Liver (tissue), 3 donors: Measurements from ENCODE around the gene LRMDA.

ENCODE experiments used
- ATF3 ChIP-seq: IDR thresholded peaks from 2 replicates; pipeline ENCODE4 v1.6.1; 2016; ENCODE audit warnings: antibody characterized with exemption
- EGR1 ChIP-seq, 2 donors: IDR thresholded peaks; 2 replicates each; pipeline ENCODE4 v1.6.1; 2016 to 2018; ENCODE audit warnings: antibody characterized with exemption in 2 of 2, low read depth in 2 of 2
- FOXA1 ChIP-seq: IDR thresholded peaks from 2 replicates; pipeline ENCODE4 v1.6.1; 2016; ENCODE audit warnings: antibody characterized with exemption
- GABPA ChIP-seq, 2 donors: IDR thresholded peaks in 1 of 2; conservative IDR thresholded peaks in 1 of 2; 2 replicates each; pipeline ENCODE4 v1.6.1; 2016; ENCODE audit warnings: antibody characterized with exemption in 2 of 2, mild to moderate bottlenecking in 1 of 2, moderate library complexity in 1 of 2
- JUND ChIP-seq, 2 donors: IDR thresholded peaks; 2 replicates each; pipeline ENCODE4 v1.6.1; 2016; ENCODE audit warnings: antibody characterized with exemption in 2 of 2
- RAD21 ChIP-seq, 2 donors: IDR thresholded peaks; 2 replicates each; pipeline ENCODE4 v1.6.1; 2016; ENCODE audit warnings: antibody characterized with exemption in 2 of 2, mild to moderate bottlenecking in 2 of 2
- REST ChIP-seq: IDR thresholded peaks from 2 replicates; pipeline ENCODE4 v1.6.1; 2016; ENCODE audit warnings: antibody characterized with exemption, mild to moderate bottlenecking
- SP1 ChIP-seq: IDR thresholded peaks from 2 replicates; pipeline ENCODE4 v1.6.1; 2018; ENCODE audit warnings: antibody characterized with exemption, mild to moderate bottlenecking
- TAF1 ChIP-seq: conservative IDR thresholded peaks from 2 replicates; pipeline ENCODE4 v1.6.1; 2016; ENCODE audit warnings: antibody characterized with exemption, mild to moderate bottlenecking
- YY1 ChIP-seq: IDR thresholded peaks from 2 replicates; pipeline ENCODE4 v1.6.1; 2016; ENCODE audit warnings: antibody characterized with exemption, mild to moderate bottlenecking
- TF ChIP-seq, protein P1 (sequence below): fragments of 150-350 bp; IDR thresholded peaks from 2 replicates; pipeline ENCODE4 v1.5.1; 2017; ENCODE audit warnings: improper control_type of control experiment, low read depth, low read length; ENCODE audit not compliant: missing input control
- donor health status: healthy.
- donor health status: healthy.

DNA sequence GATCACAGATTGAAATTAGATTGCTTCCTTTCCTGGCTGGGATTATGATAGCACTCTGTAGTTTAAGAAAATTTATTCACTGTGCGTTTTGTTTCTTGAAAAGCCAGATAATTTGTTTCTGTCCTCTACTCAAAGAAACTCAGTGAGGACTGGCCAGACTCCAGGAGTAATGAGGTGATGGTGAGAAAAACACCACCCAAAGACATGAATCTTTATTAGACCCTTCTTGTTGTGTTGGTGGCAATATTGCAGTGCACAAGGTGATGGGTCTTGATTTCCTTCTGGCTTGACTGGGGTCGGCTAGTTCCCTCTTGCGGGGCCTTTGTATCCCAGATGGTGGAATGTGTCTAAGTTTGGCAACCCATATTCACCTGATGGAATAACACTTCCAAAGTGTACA, 756.8 kb downstream of the LRMDA start:
- no peak for TF ChIP-seq FOXA1
- TF ChIP-seq REST = no peak
- TF ChIP-seq, protein P1, sequence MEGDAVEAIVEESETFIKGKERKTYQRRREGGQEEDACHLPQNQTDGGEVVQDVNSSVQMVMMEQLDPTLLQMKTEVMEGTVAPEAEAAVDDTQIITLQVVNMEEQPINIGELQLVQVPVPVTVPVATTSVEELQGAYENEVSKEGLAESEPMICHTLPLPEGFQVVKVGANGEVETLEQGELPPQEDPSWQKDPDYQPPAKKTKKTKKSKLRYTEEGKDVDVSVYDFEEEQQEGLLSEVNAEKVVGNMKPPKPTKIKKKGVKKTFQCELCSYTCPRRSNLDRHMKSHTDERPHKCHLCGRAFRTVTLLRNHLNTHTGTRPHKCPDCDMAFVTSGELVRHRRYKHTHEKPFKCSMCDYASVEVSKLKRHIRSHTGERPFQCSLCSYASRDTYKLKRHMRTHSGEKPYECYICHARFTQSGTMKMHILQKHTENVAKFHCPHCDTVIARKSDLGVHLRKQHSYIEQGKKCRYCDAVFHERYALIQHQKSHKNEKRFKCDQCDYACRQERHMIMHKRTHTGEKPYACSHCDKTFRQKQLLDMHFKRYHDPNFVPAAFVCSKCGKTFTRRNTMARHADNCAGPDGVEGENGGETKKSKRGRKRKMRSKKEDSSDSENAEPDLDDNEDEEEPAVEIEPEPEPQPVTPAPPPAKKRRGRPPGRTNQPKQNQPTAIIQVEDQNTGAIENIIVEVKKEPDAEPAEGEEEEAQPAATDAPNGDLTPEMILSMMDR = no peak
- TF ChIP-seq SP1 = no peak
- TF ChIP-seq EGR1 (IDR thresholded peaks at IDR 0.05; ENCODE audit: low read depth in 2 of 2) = no peak
- TF ChIP-seq RAD21 (IDR thresholded peaks at IDR 0.05) = no peak
- no peak for TF ChIP-seq JUND (IDR thresholded peaks at IDR 0.05)
- no peak for TF ChIP-seq TAF1
- TF ChIP-seq ATF3 = no peak
- no peak for TF ChIP-seq GABPA (IDR thresholded peaks at IDR 0.05 in 1 of 2, conservative IDR thresholded peaks at IDR 0.05 in 1 of 2)
- TF ChIP-seq YY1 = no peak
